Prostate gland (tissue), 2 donors: ENCODE results near the gene MYL4.

ENCODE experiments used
- POLR2A ChIP-seq: fragments of 450-650 bp; IDR thresholded peaks from one replicate; pipeline ENCODE4 v1.6.1; 2016; ENCODE audit warnings: antibody characterized with exemption, mild to moderate bottlenecking
- POLR2AphosphoS5 ChIP-seq: sonication (generic); formaldehyde crosslinking; IDR thresholded peaks from one replicate; pipeline ENCODE4 v1.6.1; 2017; ENCODE audit warnings: antibody characterized with exemption
- TF ChIP-seq, protein P1 (sequence below), 4 experiments: fragments of 200-600 bp in 2 of 4; fragments of 450-650 bp in 2 of 4; sonication (generic) in 2 of 4; IDR thresholded peaks; 1 replicate in 3 of 4; 2 replicates in 1 of 4; pipeline ENCODE4 v1.5.1; 2016 to 2019; ENCODE audit warnings: antibody characterized with exemption in 4 of 4, mild to moderate bottlenecking in 2 of 4, moderate library complexity in 2 of 4

DNA sequence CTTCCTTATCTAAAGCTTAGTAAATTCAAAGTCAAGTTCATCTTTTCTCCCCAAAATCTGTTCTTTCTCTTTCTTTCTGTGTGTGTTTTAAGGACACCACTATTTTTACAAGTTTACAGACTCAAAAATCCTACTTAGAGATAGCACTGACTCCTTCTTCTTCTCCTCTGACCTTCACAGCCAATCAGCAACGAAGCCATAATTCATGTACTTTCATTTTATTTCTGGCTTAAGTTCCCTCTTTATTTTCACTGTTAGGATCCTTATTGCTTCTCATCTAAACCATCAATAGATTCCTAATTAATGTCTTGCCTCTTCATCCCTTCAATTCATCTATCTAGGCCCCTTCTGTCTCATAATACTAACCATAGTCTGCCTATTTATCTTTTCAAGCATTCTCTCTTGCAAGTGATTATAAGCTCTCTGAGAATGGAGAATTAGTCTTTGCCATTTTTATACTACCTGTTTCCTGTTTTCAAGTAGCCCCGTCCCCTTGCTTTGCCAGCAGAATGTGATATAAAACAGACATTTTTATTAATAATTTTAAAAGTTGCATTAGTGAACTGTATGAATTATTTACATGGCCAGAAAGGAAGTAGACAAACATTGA is 47.0 kb upstream of the MYL4 start:
- TF ChIP-seq, protein P1, sequence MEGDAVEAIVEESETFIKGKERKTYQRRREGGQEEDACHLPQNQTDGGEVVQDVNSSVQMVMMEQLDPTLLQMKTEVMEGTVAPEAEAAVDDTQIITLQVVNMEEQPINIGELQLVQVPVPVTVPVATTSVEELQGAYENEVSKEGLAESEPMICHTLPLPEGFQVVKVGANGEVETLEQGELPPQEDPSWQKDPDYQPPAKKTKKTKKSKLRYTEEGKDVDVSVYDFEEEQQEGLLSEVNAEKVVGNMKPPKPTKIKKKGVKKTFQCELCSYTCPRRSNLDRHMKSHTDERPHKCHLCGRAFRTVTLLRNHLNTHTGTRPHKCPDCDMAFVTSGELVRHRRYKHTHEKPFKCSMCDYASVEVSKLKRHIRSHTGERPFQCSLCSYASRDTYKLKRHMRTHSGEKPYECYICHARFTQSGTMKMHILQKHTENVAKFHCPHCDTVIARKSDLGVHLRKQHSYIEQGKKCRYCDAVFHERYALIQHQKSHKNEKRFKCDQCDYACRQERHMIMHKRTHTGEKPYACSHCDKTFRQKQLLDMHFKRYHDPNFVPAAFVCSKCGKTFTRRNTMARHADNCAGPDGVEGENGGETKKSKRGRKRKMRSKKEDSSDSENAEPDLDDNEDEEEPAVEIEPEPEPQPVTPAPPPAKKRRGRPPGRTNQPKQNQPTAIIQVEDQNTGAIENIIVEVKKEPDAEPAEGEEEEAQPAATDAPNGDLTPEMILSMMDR (IDR thresholded peaks at IDR 0.05), result no peak
- TF ChIP-seq POLR2A, result no peak
- TF ChIP-seq POLR2AphosphoS5, result no peak
